Prostate gland (tissue), 2 donors: ENCODE results near the gene ADAMTS2.

Experiments
- POLR2A ChIP-seq: fragments of 450-650 bp; IDR thresholded peaks from one replicate; pipeline ENCODE4 v1.6.1; 2016; ENCODE audit warnings: antibody characterized with exemption, mild to moderate bottlenecking
- TF ChIP-seq, protein P1 (sequence below), 4 experiments: fragments of 200-600 bp in 2 of 4; fragments of 450-650 bp in 2 of 4; sonication (generic) in 2 of 4; IDR thresholded peaks; 1 replicate in 3 of 4; 2 replicates in 1 of 4; pipeline ENCODE4 v1.5.1; 2016 to 2019; ENCODE audit warnings: antibody characterized with exemption in 4 of 4, mild to moderate bottlenecking in 2 of 4, moderate library complexity in 2 of 4

GRCh38 chr5:179281694-179282093, 63.6 kb downstream of the ADAMTS2 start:
- TF ChIP-seq, protein P1, sequence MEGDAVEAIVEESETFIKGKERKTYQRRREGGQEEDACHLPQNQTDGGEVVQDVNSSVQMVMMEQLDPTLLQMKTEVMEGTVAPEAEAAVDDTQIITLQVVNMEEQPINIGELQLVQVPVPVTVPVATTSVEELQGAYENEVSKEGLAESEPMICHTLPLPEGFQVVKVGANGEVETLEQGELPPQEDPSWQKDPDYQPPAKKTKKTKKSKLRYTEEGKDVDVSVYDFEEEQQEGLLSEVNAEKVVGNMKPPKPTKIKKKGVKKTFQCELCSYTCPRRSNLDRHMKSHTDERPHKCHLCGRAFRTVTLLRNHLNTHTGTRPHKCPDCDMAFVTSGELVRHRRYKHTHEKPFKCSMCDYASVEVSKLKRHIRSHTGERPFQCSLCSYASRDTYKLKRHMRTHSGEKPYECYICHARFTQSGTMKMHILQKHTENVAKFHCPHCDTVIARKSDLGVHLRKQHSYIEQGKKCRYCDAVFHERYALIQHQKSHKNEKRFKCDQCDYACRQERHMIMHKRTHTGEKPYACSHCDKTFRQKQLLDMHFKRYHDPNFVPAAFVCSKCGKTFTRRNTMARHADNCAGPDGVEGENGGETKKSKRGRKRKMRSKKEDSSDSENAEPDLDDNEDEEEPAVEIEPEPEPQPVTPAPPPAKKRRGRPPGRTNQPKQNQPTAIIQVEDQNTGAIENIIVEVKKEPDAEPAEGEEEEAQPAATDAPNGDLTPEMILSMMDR (IDR thresholded peaks at IDR 0.05), result no peak
- no peak for TF ChIP-seq POLR2A
